Liver (tissue), 3 donors: ENCODE data around the gene EPB41L1.

Experiments used
- EGR1 ChIP-seq, 2 donors: IDR thresholded peaks; 2 replicates each; pipeline ENCODE4 v1.6.1; 2016 to 2018; ENCODE audit warnings: antibody characterized with exemption in 2 of 2, low read depth in 2 of 2
- FOXA1 ChIP-seq: IDR thresholded peaks from 2 replicates; pipeline ENCODE4 v1.6.1; 2016; ENCODE audit warnings: antibody characterized with exemption
- HNF4G ChIP-seq: IDR thresholded peaks from 2 replicates; pipeline ENCODE4 v1.6.1; 2016; ENCODE audit warnings: antibody characterized with exemption
- JUND ChIP-seq, 2 donors: IDR thresholded peaks; 2 replicates each; pipeline ENCODE4 v1.6.1; 2016; ENCODE audit warnings: antibody characterized with exemption in 2 of 2
- RAD21 ChIP-seq, 2 donors: IDR thresholded peaks; 2 replicates each; pipeline ENCODE4 v1.6.1; 2016; ENCODE audit warnings: antibody characterized with exemption in 2 of 2, mild to moderate bottlenecking in 2 of 2
- RXRA ChIP-seq, 2 donors: IDR thresholded peaks; 2 replicates each; pipeline ENCODE4 v1.6.1; 2017 to 2018; ENCODE audit warnings: antibody characterized with exemption in 2 of 2, mild to moderate bottlenecking in 1 of 2
- TAF1 ChIP-seq: conservative IDR thresholded peaks from 2 replicates; pipeline ENCODE4 v1.6.1; 2016; ENCODE audit warnings: antibody characterized with exemption, mild to moderate bottlenecking
- YY1 ChIP-seq: IDR thresholded peaks from 2 replicates; pipeline ENCODE4 v1.6.1; 2016; ENCODE audit warnings: antibody characterized with exemption, mild to moderate bottlenecking
- TF ChIP-seq, protein P1 (sequence below): fragments of 150-350 bp; IDR thresholded peaks from 2 replicates; pipeline ENCODE4 v1.5.1; 2017; ENCODE audit warnings: improper control_type of control experiment, low read depth, low read length; ENCODE audit not compliant: missing input control
- TF ChIP-seq, protein P2 (sequence below): IDR thresholded peaks from 2 replicates; pipeline ENCODE4 v1.6.1; 2016; ENCODE audit warnings: antibody characterized with exemption, mild to moderate bottlenecking
- TF ChIP-seq, protein P3 (sequence below): IDR thresholded peaks from 2 replicates; pipeline ENCODE4 v1.6.1; 2016; ENCODE audit warnings: antibody characterized with exemption
- TF ChIP-seq, protein P4 (sequence below): IDR thresholded peaks from 2 replicates; pipeline ENCODE4 v1.6.1; 2016; ENCODE audit warnings: antibody characterized with exemption
- donor health status: healthy.
- donor health status: healthy.

DNA sequence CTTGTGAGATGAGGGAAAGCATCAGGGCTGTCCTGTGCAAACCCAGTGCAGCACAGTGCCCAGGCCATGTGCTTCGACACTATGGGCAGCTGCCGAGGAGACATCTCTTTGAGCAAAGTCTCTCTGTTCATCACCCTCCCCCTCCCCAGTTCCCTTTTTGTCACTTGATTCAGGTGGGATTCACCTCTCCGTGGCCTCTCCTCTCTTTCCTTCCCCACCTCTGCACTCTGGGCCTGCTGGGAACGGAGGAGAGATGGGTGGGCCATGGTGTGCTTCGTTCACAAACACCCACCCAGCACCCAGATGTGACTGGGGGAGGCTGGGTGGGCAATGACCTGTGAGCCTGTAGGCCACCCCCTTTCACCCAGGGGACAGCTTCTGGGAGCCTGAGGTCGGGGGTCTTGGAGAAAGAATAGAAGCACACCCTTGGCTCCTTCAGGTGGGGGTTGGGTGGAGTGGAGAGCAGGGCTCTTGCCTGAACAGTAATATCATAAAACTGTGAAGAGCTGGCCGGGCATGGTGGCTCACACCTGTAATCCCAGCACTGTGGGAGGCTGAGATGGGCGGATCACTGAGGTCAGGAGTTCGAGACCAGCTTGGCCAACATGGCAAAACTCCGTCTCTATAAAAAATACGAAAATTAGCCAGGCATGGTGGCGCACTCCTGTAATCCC, 118.1 kb downstream of the EPB41L1 start:
- TF ChIP-seq, protein P1, sequence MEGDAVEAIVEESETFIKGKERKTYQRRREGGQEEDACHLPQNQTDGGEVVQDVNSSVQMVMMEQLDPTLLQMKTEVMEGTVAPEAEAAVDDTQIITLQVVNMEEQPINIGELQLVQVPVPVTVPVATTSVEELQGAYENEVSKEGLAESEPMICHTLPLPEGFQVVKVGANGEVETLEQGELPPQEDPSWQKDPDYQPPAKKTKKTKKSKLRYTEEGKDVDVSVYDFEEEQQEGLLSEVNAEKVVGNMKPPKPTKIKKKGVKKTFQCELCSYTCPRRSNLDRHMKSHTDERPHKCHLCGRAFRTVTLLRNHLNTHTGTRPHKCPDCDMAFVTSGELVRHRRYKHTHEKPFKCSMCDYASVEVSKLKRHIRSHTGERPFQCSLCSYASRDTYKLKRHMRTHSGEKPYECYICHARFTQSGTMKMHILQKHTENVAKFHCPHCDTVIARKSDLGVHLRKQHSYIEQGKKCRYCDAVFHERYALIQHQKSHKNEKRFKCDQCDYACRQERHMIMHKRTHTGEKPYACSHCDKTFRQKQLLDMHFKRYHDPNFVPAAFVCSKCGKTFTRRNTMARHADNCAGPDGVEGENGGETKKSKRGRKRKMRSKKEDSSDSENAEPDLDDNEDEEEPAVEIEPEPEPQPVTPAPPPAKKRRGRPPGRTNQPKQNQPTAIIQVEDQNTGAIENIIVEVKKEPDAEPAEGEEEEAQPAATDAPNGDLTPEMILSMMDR = no peak
- TF ChIP-seq, protein P2, sequence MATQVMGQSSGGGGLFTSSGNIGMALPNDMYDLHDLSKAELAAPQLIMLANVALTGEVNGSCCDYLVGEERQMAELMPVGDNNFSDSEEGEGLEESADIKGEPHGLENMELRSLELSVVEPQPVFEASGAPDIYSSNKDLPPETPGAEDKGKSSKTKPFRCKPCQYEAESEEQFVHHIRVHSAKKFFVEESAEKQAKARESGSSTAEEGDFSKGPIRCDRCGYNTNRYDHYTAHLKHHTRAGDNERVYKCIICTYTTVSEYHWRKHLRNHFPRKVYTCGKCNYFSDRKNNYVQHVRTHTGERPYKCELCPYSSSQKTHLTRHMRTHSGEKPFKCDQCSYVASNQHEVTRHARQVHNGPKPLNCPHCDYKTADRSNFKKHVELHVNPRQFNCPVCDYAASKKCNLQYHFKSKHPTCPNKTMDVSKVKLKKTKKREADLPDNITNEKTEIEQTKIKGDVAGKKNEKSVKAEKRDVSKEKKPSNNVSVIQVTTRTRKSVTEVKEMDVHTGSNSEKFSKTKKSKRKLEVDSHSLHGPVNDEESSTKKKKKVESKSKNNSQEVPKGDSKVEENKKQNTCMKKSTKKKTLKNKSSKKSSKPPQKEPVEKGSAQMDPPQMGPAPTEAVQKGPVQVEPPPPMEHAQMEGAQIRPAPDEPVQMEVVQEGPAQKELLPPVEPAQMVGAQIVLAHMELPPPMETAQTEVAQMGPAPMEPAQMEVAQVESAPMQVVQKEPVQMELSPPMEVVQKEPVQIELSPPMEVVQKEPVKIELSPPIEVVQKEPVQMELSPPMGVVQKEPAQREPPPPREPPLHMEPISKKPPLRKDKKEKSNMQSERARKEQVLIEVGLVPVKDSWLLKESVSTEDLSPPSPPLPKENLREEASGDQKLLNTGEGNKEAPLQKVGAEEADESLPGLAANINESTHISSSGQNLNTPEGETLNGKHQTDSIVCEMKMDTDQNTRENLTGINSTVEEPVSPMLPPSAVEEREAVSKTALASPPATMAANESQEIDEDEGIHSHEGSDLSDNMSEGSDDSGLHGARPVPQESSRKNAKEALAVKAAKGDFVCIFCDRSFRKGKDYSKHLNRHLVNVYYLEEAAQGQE = no peak
- no peak for TF ChIP-seq TAF1
- TF ChIP-seq, protein P3, sequence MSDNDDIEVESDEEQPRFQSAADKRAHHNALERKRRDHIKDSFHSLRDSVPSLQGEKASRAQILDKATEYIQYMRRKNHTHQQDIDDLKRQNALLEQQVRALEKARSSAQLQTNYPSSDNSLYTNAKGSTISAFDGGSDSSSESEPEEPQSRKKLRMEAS = no peak
- TF ChIP-seq, protein P4, sequence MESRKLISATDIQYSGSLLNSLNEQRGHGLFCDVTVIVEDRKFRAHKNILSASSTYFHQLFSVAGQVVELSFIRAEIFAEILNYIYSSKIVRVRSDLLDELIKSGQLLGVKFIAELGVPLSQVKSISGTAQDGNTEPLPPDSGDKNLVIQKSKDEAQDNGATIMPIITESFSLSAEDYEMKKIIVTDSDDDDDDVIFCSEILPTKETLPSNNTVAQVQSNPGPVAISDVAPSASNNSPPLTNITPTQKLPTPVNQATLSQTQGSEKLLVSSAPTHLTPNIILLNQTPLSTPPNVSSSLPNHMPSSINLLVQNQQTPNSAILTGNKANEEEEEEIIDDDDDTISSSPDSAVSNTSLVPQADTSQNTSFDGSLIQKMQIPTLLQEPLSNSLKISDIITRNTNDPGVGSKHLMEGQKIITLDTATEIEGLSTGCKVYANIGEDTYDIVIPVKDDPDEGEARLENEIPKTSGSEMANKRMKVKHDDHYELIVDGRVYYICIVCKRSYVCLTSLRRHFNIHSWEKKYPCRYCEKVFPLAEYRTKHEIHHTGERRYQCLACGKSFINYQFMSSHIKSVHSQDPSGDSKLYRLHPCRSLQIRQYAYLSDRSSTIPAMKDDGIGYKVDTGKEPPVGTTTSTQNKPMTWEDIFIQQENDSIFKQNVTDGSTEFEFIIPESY = no peak
- TF ChIP-seq FOXA1 = no peak
- TF ChIP-seq RAD21 (IDR thresholded peaks at IDR 0.05) = no peak
- no peak for TF ChIP-seq RXRA (IDR thresholded peaks at IDR 0.05)
- TF ChIP-seq YY1 = no peak
- no peak for TF ChIP-seq EGR1 (IDR thresholded peaks at IDR 0.05; ENCODE audit: low read depth in 2 of 2)
- TF ChIP-seq HNF4G = no peak
- no peak for TF ChIP-seq JUND (IDR thresholded peaks at IDR 0.05)
